HUES6 (cell line): Measurements from ENCODE around the gene CPLANE2.
A peak's percentile ranks its signal among the peaks of the same experiment; 100 is the strongest.

Source experiments
- H3K27ac ChIP-seq: 2 replicates; pipeline ENCODE4 v1.7.0; 2013; ENCODE audit warnings: low read depth, mild to moderate bottlenecking, low read length, inconsistent platforms
- H3K27me3 ChIP-seq: 2 replicates; pipeline ENCODE4 v1.6.1; 2013; ENCODE audit warnings: low read length; ENCODE audit not compliant: control insufficient read depth, insufficient read depth
- H3K36me3 ChIP-seq: 2 replicates; pipeline ENCODE4 v1.6.1; 2013; ENCODE audit warnings: low read length; ENCODE audit not compliant: control insufficient read depth, insufficient read depth
- H3K4me1 ChIP-seq: 2 replicates; pipeline ENCODE4 v1.6.1; 2013; ENCODE audit warnings: low read length; ENCODE audit not compliant: control insufficient read depth, insufficient read depth
- H3K4me3 ChIP-seq: 2 replicates; pipeline ENCODE4 v1.5.1; 2013; ENCODE audit warnings: low read depth, low read length
- H3K9ac ChIP-seq: one replicate; pipeline ENCODE4 v1.6.1; 2013; ENCODE audit warnings: mild to moderate bottlenecking, low read length
- H3K9me3 ChIP-seq: 2 replicates; pipeline ENCODE4 v1.6.1; 2013; ENCODE audit warnings: low read depth, low read length; ENCODE audit not compliant: control insufficient read depth, insufficient read depth

The CPLANE2 gene

DNA sequence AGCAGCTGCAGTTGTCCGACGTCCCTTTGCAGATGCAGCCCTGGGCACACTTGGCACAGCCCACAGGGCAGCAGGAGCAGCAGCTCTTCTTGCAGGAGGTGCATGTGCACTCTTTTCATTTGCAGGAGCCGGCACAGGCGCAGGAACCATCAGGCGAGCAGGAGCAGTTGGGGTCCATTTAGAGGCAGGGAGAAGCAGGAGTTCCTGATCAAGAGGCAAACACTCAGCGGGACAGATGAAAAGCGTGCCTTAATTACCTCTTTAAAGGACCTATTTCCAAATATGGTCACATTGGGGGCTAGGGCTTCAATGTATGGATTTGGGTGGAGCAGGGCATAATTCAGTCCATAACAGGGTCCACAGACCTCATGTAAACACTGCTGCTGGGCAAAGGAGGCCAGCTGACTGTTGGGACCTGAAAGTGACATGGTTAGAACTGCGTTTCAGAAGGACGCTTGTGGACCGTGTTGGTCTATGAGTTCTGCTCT is 4.3 kb upstream of the CPLANE2 start:
- Histone ChIP-seq H3K36me3 (no peaks in the 10 kb centered on the region), H3K27ac (no peak overlapping the region), H3K9me3 (no peaks in the 10 kb centered on the region), H3K27me3 (no peaks in the 10 kb centered on the region), H3K4me3 (no peak overlapping the region), H3K9ac (no peak overlapping the region), H3K4me1 (peaks cover 6% of the 10 kb centered on the region)

DNA sequence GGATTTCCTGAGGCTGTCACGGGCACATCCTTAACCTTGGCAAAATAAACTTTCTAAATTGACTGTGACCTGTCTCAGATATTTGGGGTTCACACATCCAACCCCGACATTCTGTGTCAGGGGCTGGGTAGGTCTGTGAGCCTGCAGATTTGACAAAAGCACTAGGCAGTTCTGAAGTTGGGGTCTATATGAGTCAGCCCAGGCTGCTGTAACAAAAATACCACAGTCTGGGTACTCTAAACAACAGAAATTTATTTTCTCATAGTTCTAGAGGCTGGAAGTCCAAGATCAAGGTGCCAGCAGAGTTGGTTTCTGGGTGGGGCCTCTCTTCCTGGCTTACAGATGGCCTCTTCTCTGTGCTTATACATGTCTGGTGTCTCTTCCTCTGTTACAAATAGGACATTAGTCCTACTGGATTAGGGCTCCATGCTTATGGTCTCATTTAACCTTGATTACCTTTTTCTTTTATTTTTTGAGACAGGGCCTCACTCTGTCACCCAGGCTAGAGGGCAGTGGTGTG is 3.0 kb upstream of the CPLANE2 start:
- Histone ChIP-seq H3K27me3 (no peaks in the 10 kb centered on the region), H3K27ac (no peak overlapping the region), H3K9me3 (no peaks in the 10 kb centered on the region), H3K4me3 (no peak overlapping the region), H3K9ac (no peak overlapping the region), H3K4me1 (peaks cover 9% of the 10 kb centered on the region), H3K36me3 (no peaks in the 10 kb centered on the region)

DNA sequence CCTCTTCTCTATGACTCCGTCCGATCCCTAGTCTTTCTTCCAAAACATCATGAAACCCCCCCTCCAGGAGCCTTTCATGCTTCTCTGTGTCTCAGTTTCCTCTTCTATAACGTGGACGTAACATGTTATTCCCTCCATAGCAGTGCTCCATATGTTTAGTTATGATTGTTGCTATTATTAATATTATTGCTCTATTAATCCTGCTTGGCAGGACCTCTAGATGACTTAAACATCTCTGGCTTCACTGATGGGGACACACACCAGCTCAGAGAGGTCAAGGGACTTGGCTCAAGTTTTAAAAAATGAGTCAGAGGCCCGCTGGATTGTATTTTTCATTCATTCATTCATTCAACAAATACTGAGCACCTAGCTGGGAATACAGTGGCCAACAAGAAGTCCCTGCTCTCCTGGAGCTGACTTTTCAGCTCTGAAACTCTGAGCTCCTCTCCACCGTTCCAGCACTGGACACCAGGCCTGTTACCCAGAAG is 404 bp upstream of the CPLANE2 start:
- Histone ChIP-seq H3K4me3 (peak overlapping the region; percentile 82), H3K36me3 (no peaks in the 10 kb centered on the region), H3K9me3 (no peaks in the 10 kb centered on the region), H3K27ac (no peak overlapping the region), H3K27me3 (no peaks in the 10 kb centered on the region), H3K9ac (peak overlapping the region; percentile 41), H3K4me1 (peaks cover 5% of the 10 kb centered on the region)

DNA sequence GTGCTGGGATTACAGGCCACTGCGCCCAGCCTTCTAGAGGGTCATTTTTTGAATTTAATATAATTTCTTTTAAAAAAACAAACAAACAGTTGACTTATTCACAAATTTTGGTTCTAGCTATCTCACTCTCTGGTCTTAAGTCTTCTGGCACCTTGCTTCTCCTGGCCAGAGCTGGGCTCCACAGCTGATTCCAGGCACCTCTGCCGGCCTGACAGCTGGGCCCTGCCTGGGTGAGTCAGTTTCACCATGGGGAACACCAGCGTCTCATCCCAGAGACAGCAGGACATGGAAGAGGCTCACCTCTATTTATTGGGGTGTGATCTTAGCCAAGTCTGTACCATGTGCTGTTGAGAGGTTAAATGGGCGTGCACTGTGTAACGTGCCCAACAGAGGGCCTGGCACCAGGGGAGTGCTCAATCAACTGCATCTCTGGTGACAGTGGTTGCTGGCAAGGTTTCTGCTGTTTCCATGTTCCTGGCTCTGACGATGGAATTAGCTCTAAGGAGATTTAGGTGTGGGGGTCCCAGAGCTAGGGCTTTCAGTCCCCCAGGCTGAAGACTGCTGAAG is 956 bp downstream of the CPLANE2 start:
- no peak overlapping the region for H3K27ac ChIP-seq
- H3K9ac ChIP-seq, result peak overlapping the region; percentile 65

DNA sequence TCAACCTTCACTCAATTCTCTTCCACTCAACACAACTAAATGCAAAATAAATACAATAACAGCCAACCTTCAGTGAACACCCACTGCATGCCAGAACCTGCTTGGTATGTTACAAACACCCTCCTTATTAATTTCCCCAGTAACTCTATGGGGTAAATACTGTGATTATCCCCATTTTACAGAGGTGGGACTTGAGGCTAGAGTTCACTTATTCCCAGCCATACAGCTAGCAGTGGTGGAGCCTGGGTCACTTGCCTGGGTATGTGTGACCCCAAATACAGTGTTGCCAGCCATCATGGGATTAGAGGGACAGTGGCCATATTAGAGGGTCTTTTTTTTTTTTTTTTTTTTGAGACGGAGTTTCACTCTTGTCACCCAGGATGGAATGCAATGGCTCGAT is 1.6 kb downstream of the CPLANE2 start:
- no peaks in the 10 kb centered on the region for H3K9me3 ChIP-seq
- no peak overlapping the region for H3K27ac ChIP-seq
- no peak overlapping the region for H3K9ac ChIP-seq
- no peaks in the 10 kb centered on the region for H3K27me3 ChIP-seq
- H3K36me3 ChIP-seq, result no peaks in the 10 kb centered on the region
- H3K4me1 ChIP-seq, result peaks cover 9% of the 10 kb centered on the region
- H3K4me3 ChIP-seq, result no peak overlapping the region

More for the DNA sequence above, 956 bp downstream of the CPLANE2 start:
- Histone ChIP-seq H3K27me3 (no peaks in the 10 kb centered on the region), H3K4me1 (peaks cover 9% of the 10 kb centered on the region), H3K36me3 (no peaks in the 10 kb centered on the region), H3K9me3 (no peaks in the 10 kb centered on the region), H3K4me3 (peak overlapping the region; percentile 82)

DNA sequence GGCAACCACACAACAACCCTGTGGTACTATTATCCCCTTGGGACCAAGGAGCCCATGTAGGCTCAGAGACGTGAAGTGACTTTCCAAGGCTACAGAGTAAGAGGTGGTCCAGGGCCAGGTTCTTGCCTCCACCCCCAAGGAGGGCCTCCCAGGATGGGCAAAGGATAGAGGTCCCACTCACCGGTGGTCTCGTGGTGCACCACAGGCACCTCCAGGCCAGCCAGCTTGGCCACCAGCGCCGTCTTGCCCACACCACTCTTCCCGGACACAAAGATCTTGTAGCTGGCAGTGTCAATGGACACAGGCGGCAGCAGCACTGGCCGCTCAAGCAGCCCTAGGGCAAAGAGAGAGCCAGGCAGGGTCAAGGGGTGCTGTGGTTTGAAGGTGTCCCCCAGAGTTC is 3.6 kb downstream of the CPLANE2 start:
- H3K9me3 ChIP-seq, result no peaks in the 10 kb centered on the region
- no peak overlapping the region for H3K9ac ChIP-seq
- no peak overlapping the region for H3K4me3 ChIP-seq
- no peak overlapping the region for H3K27ac ChIP-seq
- H3K36me3 ChIP-seq, result no peaks in the 10 kb centered on the region
- H3K27me3 ChIP-seq, result peaks cover 14% of the 10 kb centered on the region
- peaks cover 12% of the 10 kb centered on the region for H3K4me1 ChIP-seq

DNA sequence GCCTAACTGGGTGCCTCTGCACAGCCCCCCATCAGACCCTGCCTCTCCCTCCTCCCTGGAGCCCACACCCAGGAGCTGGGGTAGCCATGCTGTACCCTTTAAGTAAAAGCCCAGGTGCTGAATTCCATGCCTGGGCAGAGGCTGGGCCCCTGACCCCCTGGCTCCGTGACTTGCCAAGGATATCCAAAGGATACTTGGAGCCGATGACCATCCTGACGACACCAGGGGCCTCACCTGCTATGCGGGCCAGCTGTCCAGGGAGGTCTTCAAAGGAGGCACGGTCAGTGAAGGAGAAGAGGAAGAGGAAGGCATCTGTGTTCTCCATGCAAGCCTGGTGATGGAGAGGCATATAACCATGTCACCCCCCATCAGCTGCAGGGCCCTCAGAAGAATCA is 4.7 kb downstream of the CPLANE2 start:
- peaks cover 19% of the 10 kb centered on the region for H3K4me1 ChIP-seq
- no peak overlapping the region for H3K4me3 ChIP-seq
- no peak overlapping the region for H3K9ac ChIP-seq
- H3K27me3 ChIP-seq, result peaks cover 25% of the 10 kb centered on the region
- H3K36me3 ChIP-seq, result no peaks in the 10 kb centered on the region
- H3K9me3 ChIP-seq, result no peaks in the 10 kb centered on the region
- H3K27ac ChIP-seq, result no peak overlapping the region

DNA sequence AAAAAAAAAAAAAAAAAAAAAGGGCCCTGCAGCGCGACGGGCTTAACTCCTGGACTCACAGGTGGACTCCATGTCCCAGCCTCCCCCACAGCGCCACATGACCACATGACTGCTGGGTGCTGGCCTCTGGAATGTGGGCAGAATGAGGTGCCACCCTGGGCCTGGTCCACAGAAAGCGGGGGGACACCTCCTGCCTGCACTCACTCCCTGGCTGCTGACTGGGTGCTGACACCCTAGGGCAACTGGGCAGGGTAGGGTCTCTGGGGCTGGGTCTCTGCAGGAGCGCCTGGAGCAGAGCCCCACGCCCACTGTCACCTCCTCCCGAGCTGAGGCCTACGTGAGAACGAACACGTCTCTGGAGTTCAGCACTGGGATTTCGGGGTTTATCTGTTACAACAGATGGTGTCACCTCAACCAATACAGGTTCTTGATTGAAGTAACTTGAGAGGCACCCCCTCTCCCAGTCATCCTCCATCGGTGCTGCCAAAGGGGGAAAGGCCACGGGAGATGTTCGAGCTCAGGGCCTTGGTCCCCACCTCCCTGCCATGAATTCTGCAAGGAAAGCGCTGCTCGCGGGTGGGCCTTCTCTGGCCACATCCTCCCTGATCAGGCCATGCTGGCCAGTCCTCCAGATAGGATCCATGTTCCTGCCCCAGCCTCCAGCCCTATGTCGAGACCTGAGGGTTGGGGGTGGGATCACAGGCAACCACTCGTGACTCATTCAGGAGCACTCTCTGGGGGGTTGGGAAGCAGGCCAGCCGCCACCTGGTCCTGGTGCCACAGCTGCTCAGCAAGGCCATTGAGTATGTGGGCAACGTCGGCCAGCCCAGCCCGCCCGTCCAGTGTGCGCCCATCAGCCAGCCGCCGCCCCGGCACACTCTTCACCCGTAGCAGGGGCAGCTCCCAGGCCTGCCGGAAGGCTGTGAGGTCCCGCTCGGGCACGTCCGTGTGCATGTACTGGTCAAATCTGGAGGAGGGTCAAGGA is 5.4 kb downstream of the CPLANE2 start:
- Histone ChIP-seq H3K4me3 (no peak overlapping the region), H3K27me3 (peaks cover 32% of the 10 kb centered on the region), H3K27ac (no peak overlapping the region), H3K4me1 (peaks cover 21% of the 10 kb centered on the region), H3K9ac (no peak overlapping the region), H3K9me3 (no peaks in the 10 kb centered on the region), H3K36me3 (no peaks in the 10 kb centered on the region)

DNA sequence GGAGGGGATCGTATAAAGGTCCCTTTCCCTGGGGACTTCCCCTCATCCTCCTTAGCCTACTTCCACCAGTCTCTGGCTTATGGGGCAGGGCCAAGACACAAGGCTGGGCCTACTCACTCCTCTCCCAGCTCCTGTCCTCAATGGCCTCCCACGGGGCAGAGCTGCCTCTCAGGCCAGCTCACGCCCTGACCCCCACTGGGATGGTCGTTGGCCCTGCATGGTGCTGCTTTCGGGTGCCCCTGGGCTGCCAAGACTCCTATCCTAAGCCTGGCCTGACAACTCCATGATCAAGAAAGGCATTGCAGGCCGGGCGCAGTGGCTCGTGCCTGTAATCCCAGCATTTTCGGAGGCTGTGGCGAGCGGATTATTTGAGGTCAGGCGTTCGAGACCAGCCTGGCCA is 6.2 kb downstream of the CPLANE2 start:
- H3K27me3 ChIP-seq, result peaks cover 41% of the 10 kb centered on the region
- H3K27ac ChIP-seq, result no peak overlapping the region
- no peak overlapping the region for H3K9ac ChIP-seq
- H3K4me3 ChIP-seq, result no peak overlapping the region
- H3K9me3 ChIP-seq, result no peaks in the 10 kb centered on the region
- no peaks in the 10 kb centered on the region for H3K36me3 ChIP-seq
- H3K4me1 ChIP-seq, result peaks cover 19% of the 10 kb centered on the region

DNA sequence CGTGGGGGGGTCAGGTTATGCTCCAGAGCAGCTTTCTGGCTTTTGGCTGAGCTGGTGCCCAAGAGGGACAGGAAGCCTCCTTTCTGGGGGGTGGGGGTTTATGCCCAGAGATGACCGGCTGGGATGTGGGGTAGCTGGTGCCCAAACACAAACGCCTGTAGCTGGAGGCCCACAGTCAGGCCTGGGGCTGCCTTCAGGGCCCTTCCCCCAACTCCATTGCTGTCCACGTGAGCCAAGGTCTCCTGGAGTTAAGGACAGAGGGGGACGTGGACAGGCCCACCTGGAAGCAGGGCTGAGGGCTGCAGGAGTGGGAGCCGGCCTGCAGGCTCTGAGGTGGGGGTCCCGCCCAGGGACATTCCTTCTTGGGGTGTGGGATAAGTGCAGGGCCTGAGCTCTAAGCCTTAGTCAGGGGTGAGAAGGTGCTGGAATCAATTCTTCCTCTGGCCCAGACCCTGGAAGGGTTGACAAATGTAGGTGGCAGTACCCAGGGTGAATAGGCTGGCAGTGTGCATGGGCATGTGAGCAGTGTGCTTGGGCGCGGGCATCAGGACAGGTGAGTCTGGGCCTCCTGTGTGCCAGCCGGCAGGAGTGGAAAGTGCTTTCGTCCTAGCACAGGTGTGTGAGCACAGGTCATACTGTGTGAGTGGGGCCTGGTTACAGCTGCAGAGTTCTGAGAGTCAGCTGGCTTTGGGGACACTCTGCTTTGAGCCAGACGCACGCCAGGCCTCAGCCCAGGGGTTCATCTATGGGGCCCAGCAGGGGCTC is 6.8 kb downstream of the CPLANE2 start:
- H3K9ac ChIP-seq, result no peak overlapping the region

More for the DNA sequence above, 6.8 kb downstream of the CPLANE2 start:
- H3K36me3 ChIP-seq, result no peaks in the 10 kb centered on the region
- peaks cover 19% of the 10 kb centered on the region for H3K4me1 ChIP-seq
- H3K27ac ChIP-seq, result no peak overlapping the region
- no peak overlapping the region for H3K4me3 ChIP-seq
- H3K9me3 ChIP-seq, result no peaks in the 10 kb centered on the region
- peaks cover 46% of the 10 kb centered on the region for H3K27me3 ChIP-seq
